DND-41 (cell line): ENCODE data around the gene PHF13.

Experiments
- ATAC-seq: fragments of 200-7000 bp; cut with Tn5 transposase; 3 replicates; pipeline ENCODE4 v1.9.1; 2021; ENCODE audit warnings: low read depth; ENCODE audit not compliant: insufficient read depth
- DNase-seq: peaks from one replicate; pipeline ENCODE4 v3.0.0-alpha.2; 2020
- H2AFZ ChIP-seq: 2 replicates; pipeline ENCODE4 v1.6.0; 2012; ENCODE audit warnings: low read depth, low read length
- H3K27ac ChIP-seq: 2 replicates; pipeline ENCODE4 v1.5.1; 2012; ENCODE audit warnings: low read length, inconsistent platforms
- H3K27me3 ChIP-seq: fragments of 200-600 bp; sonication (generic); 2 replicates; pipeline ENCODE4 v1.6.0; 2012; ENCODE audit warnings: low read length, mild to moderate bottlenecking, inconsistent platforms; ENCODE audit not compliant: insufficient read depth, poor library complexity
- H3K36me3 ChIP-seq: 2 replicates; pipeline ENCODE4 v1.5.1; 2012; ENCODE audit warnings: low read length, inconsistent platforms; ENCODE audit not compliant: insufficient read depth
- H3K4me1 ChIP-seq: 2 replicates; pipeline ENCODE4 v1.5.1; 2012; ENCODE audit warnings: mild to moderate bottlenecking, low read length; ENCODE audit not compliant: insufficient read depth
- H3K4me2 ChIP-seq: 2 replicates; pipeline ENCODE4 v1.6.0; 2012; ENCODE audit warnings: mild to moderate bottlenecking, moderate library complexity, low read length, inconsistent platforms; ENCODE audit not compliant: insufficient read depth
- H3K4me3 ChIP-seq, 2 experiments: fragments of 200-600 bp in 1 of 2; shearing (Covaris generic) in 1 of 2; 2 replicates each; pipeline ENCODE4 v1.5.1; 2012 to 2016; ENCODE audit warnings: inconsistent platforms in 2 of 2, low read length in 2 of 2, mild to moderate bottlenecking in 2 of 2, low read depth in 1 of 2, moderate library complexity in 1 of 2
- H3K79me2 ChIP-seq: 2 replicates; pipeline ENCODE4 v1.6.0; 2012; ENCODE audit warnings: low read length, inconsistent platforms; ENCODE audit not compliant: insufficient read depth
- H3K9ac ChIP-seq: 2 replicates; pipeline ENCODE4 v1.6.0; 2012; ENCODE audit warnings: low read depth, mild to moderate bottlenecking, inconsistent platforms, low read length, moderate library complexity
- H3K9me3 ChIP-seq: 2 replicates; pipeline ENCODE4 v1.5.1; 2012; ENCODE audit warnings: low read length, moderate library complexity, mild to moderate bottlenecking, inconsistent platforms; ENCODE audit not compliant: insufficient read depth, severe bottlenecking
- H4K20me1 ChIP-seq: 2 replicates; pipeline ENCODE4 v1.6.0; 2012; ENCODE audit warnings: low read length; ENCODE audit not compliant: insufficient read depth
- CTCF ChIP-seq: IDR thresholded peaks from 2 replicates; pipeline ENCODE4 v1.5.1; 2012; ENCODE audit warnings: borderline replicate concordance, low read length, moderate library complexity, mild to moderate bottlenecking; ENCODE audit not compliant: poor library complexity, severe bottlenecking; ENCODE audit errors: extremely low read depth
- EZH2 ChIP-seq: IDR thresholded peaks from 3 replicates; pipeline ENCODE4 v1.6.1; 2012; ENCODE audit warnings: borderline replicate concordance, low read depth, mild to moderate bottlenecking, moderate library complexity, low read length, inconsistent platforms; ENCODE audit not compliant: severe bottlenecking

PHF13 gene

DNA sequence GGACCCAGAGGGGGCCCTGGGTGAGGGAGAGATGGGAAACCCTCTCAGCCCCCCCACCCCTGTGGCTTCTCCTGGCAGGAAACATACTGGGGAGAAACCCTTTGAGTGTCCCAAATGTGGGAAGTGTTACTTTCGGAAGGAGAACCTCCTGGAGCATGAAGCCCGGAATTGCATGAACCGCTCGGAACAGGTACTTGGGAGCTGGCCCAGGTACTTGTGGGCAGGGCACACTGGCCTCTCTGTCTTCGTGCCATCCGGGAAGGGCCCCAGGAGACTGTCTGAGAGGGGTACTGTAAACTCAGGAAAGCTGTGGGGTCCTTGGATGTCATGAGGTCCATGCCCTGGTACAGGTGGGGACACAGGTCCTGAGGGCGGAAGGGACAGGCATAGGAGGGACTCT lies 27.7 kb upstream of the PHF13 start:
- Histone ChIP-seq H3K36me3 (peaks cover 52% of the 10 kb centered on the region), H2AFZ (no peak overlapping the region), H3K4me2 (no peak overlapping the region), H3K79me2 (peaks cover 16% of the 10 kb centered on the region), H3K9ac (no peak overlapping the region), H4K20me1 (peaks cover 55% of the 10 kb centered on the region), H3K27ac (no peak overlapping the region), H3K4me1 (peaks cover 17% of the 10 kb centered on the region), H3K27me3 (no peaks in the 10 kb centered on the region), H3K9me3 (no peaks in the 10 kb centered on the region), H3K4me3 (no peak overlapping the region)
- TF ChIP-seq EZH2: no peak
- no peak for TF ChIP-seq CTCF
- DNase-seq (no peak), ATAC-seq (no peak)

DNA sequence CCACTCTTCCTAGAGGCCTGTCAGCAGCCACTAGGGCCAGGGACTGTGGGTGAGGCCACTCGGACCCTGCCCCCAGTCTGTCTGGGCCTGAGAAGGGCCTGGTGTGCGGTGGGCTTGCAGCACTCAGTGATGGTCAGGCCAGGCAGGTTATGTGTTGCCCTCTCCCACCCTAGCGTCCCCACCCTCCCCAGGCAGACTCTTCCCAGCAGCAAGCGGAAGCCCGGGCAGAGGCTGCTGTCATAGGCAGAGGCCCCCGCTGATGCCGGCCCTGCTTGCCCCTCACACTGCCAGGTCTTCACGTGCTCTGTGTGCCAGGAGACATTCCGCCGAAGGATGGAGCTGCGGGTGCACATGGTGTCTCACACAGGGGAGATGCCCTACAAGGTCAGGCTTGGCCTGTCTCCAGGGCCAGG lies 27.1 kb upstream of the PHF13 start:
- H3K27ac ChIP-seq: no peak overlapping the region
- no peak overlapping the region for H2AFZ ChIP-seq
- TF ChIP-seq EZH2 (no peak), CTCF (no peak)
- H3K4me1 ChIP-seq: peaks cover 11% of the 10 kb centered on the region
- no peak overlapping the region for H3K9ac ChIP-seq
- H3K9me3 ChIP-seq: no peaks in the 10 kb centered on the region
- peaks cover 58% of the 10 kb centered on the region for H3K36me3 ChIP-seq
- peaks cover 11% of the 10 kb centered on the region for H3K79me2 ChIP-seq
- no peaks in the 10 kb centered on the region for H3K27me3 ChIP-seq
- no peak overlapping the region for H3K4me3 ChIP-seq
- DNase-seq (no peak), ATAC-seq (no peak)
- no peak overlapping the region for H3K4me2 ChIP-seq
- peaks cover 55% of the 10 kb centered on the region for H4K20me1 ChIP-seq

DNA sequence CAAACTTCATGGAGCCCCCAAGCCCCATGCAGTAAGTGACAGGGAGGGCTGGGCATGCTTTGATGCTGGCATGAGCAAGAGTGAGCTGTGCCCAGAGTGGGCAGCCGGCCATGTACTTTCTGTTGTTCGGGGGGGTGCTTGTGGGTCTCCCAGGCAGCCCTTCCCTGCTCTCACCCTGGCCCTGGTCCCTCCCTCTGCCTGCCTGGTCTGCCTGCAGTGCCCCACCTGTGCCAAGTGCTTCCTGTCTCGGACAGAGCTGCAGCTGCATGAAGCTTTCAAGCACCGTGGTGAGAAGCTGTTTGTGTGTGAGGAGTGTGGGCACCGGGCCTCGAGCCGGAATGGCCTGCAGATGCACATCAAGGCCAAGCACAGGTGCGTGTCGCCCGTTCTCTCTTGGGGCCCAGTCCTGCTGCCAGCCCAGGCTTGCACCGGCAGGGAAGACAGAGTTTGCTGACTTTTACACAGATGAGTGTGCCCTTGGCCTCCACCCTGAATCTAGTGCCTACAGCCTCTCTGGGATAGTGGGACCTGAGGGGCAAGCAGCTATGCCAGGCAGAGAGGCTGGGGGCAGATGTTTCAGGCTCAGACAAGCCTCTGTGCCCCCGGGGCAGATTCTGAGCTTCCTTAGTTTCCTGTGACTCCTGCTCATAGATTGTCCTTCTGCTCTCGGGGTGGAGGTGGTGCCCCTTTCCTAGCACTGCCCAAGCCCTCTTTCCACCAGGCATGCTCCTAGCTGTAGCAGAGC lies 26.1 kb upstream of the PHF13 start:
- TF ChIP-seq EZH2: no peak
- TF ChIP-seq CTCF: no peak
- H3K27me3 ChIP-seq: no peaks in the 10 kb centered on the region
- peak overlapping the region; percentile 44; the same call in 1 of the 2 replicates for H3K27ac ChIP-seq
- H3K9me3 ChIP-seq: no peaks in the 10 kb centered on the region
- peaks cover 61% of the 10 kb centered on the region for H3K36me3 ChIP-seq
- no peak overlapping the region for H3K4me2 ChIP-seq
- H3K9ac ChIP-seq: 0 out of 2 replicates have a peak overlapping the region, but pooled peaks have one; percentile 12
- no peak overlapping the region for H3K4me3 ChIP-seq
- H2AFZ ChIP-seq: no peak overlapping the region
- H3K4me1 ChIP-seq: peaks cover under 1% of the 10 kb centered on the region
- peaks cover 64% of the 10 kb centered on the region for H4K20me1 ChIP-seq
- peak; percentile 22; the same call in 1 of the 3 replicates for ATAC-seq
- no peak for DNase-seq
- peaks cover under 1% of the 10 kb centered on the region; the same call in 1 of the 2 replicates for H3K79me2 ChIP-seq
